GM19397 (cell line): ENCODE results near the gene FER.
A peak's percentile ranks its signal among the peaks of the same experiment; 100 is the strongest.

Experiments used
- ATAC-seq: cut with Tn5 transposase; IDR thresholded peaks from one replicate; pipeline ENCODE4 v1.9.1; 2021; ENCODE audit warnings: mild to moderate bottlenecking, moderate library complexity; ENCODE audit not compliant: unreplicated experiment

The FER gene

GRCh38 chr5:109100971-109101370 is 353.3 kb downstream of the FER start:
- no peak for ATAC-seq

- no peak for ATAC-seq
These were observed 354.5 kb downstream of the FER start for GRCh38 chr5:109102096-109102690.

- ATAC-seq = no peak
These were observed 358.1 kb downstream of the FER start for GRCh38 chr5:109105631-109106267.

- no peak for ATAC-seq
These were observed 364.0 kb downstream of the FER start for GRCh38 chr5:109111680-109112079.

- no peak for ATAC-seq
These were observed 365.9 kb downstream of the FER start for GRCh38 chr5:109113608-109114007.

- no peak for ATAC-seq
These were observed 373.5 kb downstream of the FER start for GRCh38 chr5:109121225-109121624.

GRCh38 chr5:109125755-109126429 is 378.2 kb downstream of the FER start:
- no peak for ATAC-seq

GRCh38 chr5:109126481-109126880 is 378.8 kb downstream of the FER start:
- no peak for ATAC-seq

- ATAC-seq = no peak
These were observed 389.2 kb downstream of the FER start for GRCh38 chr5:109136906-109137305.

- no peak for ATAC-seq
These were observed 393.8 kb downstream of the FER start for GRCh38 chr5:109141222-109142200.

- no peak for ATAC-seq
These were observed 395.3 kb downstream of the FER start for GRCh38 chr5:109143031-109143430.

GRCh38 chr5:109145139-109145538 is 397.4 kb downstream of the FER start:
- ATAC-seq = no peak

- ATAC-seq = no peak
These were observed 398.9 kb downstream of the FER start for GRCh38 chr5:109146591-109146990.

- no peak for ATAC-seq
These were observed 404.9 kb downstream of the FER start for GRCh38 chr5:109152565-109152964.

GRCh38 chr5:109155625-109156024 is 407.9 kb downstream of the FER start:
- ATAC-seq = peak; percentile 68

- ATAC-seq = no peak
These were observed 409.2 kb downstream of the FER start for GRCh38 chr5:109156885-109157284.

GRCh38 chr5:109160468-109160867 is 412.8 kb downstream of the FER start:
- no peak for ATAC-seq

- peak; percentile 82 for ATAC-seq
These were observed 414.4 kb downstream of the FER start for GRCh38 chr5:109161914-109162683.

- ATAC-seq = no peak
These were observed 415.6 kb downstream of the FER start for GRCh38 chr5:109163336-109163735.

- ATAC-seq = no peak
These were observed 416.3 kb downstream of the FER start for GRCh38 chr5:109164001-109164400.
